HCT116 (cell line): ENCODE results near the gene PDCD2L. TPM values are rescaled to one million over a fixed set of nuclear protein-coding genes. Genes with fewer than 3 reads are reported as not detected.

Experiments used
- ATAC-seq: fragments of 200-7000 bp; cut with Tn5 transposase; 2 replicates; pipeline ENCODE4 v1.9.1; 2020; ENCODE audit warnings: mild to moderate bottlenecking, moderate library complexity
- BruUV-seq: library from RNA; stranded (reverse); fragments of 400-500 nt; replicated peaks from 2 replicates; lab custom pipeline; 2021; lab: Mats Ljungman, UMichigan
- CTCF ChIA-PET: fragments of 300-600 bp; sonication (Branson Sonifier 250); formaldehyde crosslinking; loops from one replicate; lab custom pipeline; 2021; ENCODE audit warnings: antibody characterized with exemption; lab: Charles Lee
- POLR2A ChIA-PET: fragments of 300-600, 350-600 bp; sonication (Branson Sonifier 250); formaldehyde crosslinking; loops from one replicate; lab custom pipeline; 2021; ENCODE audit warnings: antibody characterized with exemption; lab: Charles Lee
- RAD21 ChIA-PET, 2 experiments: fragments of 300-600 bp; sonication (Branson Sonifier 250); formaldehyde crosslinking; loops; one replicate each; lab custom pipeline; 2023; ENCODE audit warnings: low total read pairs in 2 of 2; ENCODE audit not compliant: uncharacterized antibody in 2 of 2, unreplicated experiment in 2 of 2, low non-redundant PET in 1 of 2; lab: Charles Lee
- DNase-seq: peaks from one replicate; pipeline ENCODE4 v3.0.0-alpha.2; 2010; ENCODE audit warnings: low read depth, low spot score
- H2AFZ ChIP-seq: fragments of 200-600 bp; shearing (Covaris generic), sonication (generic); 2 replicates; pipeline ENCODE4 v1.6.1; 2017; ENCODE audit warnings: low read depth, mixed run types, mixed read lengths, antibody characterized with exemption, low read length; ENCODE audit not compliant: poor library complexity, severe bottlenecking
- H3K27ac ChIP-seq: 2 replicates; pipeline ENCODE4 v1.5.1; 2012; ENCODE audit warnings: low read depth, low read length
- H3K27me3 ChIP-seq: fragments of 200-600 bp; sonication (generic); 2 replicates; pipeline ENCODE4 v1.6.1; 2016; ENCODE audit warnings: mixed run types, low read length, mixed read lengths; ENCODE audit not compliant: insufficient read depth
- H3K36me3 ChIP-seq, 2 experiments: fragments of 200-500 bp in 1 of 2; fragments of 200-600 bp in 1 of 2; sonication (Bioruptor generic) in 1 of 2; sonication (generic) in 1 of 2; 2 replicates each; pipeline versions ENCODE4 v1.5.1 to v1.6.1; 2014 to 2016; ENCODE audit warnings: low read length in 2 of 2, inconsistent platforms in 1 of 2, mixed read lengths in 1 of 2, mixed run types in 1 of 2; ENCODE audit not compliant: insufficient read depth in 2 of 2, control insufficient read depth in 1 of 2
- H3K4me1 ChIP-seq, 2 experiments: fragments of 200-600 bp in 1 of 2; sonication (generic) in 1 of 2; 2 replicates each; pipeline versions ENCODE4 v1.5.1 to v1.6.1; 2012 to 2017; ENCODE audit warnings: low read length in 2 of 2, inconsistent platforms in 1 of 2, mild to moderate bottlenecking in 1 of 2, mixed read lengths in 1 of 2, mixed run types in 1 of 2, moderate library complexity in 1 of 2; ENCODE audit not compliant: insufficient read depth in 2 of 2, control insufficient read depth in 1 of 2
- H3K4me2 ChIP-seq: fragments of 200-600 bp; sonication (generic); 2 replicates; pipeline ENCODE4 v1.6.1; 2017; ENCODE audit warnings: mixed run types, low read length, mixed read lengths
- H3K4me3 ChIP-seq, 2 experiments: fragments of 200-600 bp in 1 of 2; sonication (generic) in 1 of 2; replicated peaks in 1 of 2; 2 replicates each; pipeline ENCODE4 v1.5.1; 2011 to 2016; ENCODE audit warnings: low read length in 2 of 2, control low read depth in 1 of 2, low read depth in 1 of 2, mild to moderate bottlenecking in 1 of 2, mixed read lengths in 1 of 2, mixed run types in 1 of 2
- H3K79me2 ChIP-seq: fragments of 200-600 bp; sonication (generic); 2 replicates; pipeline ENCODE4 v1.6.1; 2017; ENCODE audit warnings: mild to moderate bottlenecking, mixed run types, low read length, moderate library complexity, mixed read lengths; ENCODE audit not compliant: insufficient read depth
- H3K9ac ChIP-seq: fragments of 200-600 bp; sonication (generic); 2 replicates; pipeline ENCODE4 v1.6.1; 2016; ENCODE audit warnings: low read length, mixed read lengths
- H3K9me2 ChIP-seq: fragments of 200-600 bp; sonication (generic), shearing (Covaris generic); 2 replicates; pipeline ENCODE4 v1.6.1; 2017; ENCODE audit warnings: mixed run types, mild to moderate bottlenecking, moderate library complexity; ENCODE audit not compliant: insufficient read depth
- H3K9me3 ChIP-seq, 2 experiments: fragments of 200-500 bp in 1 of 2; fragments of 200-600 bp in 1 of 2; sonication (Bioruptor generic) in 1 of 2; sonication (generic) in 1 of 2; 2 replicates each; pipeline ENCODE4 v1.6.1; 2014 to 2017; ENCODE audit warnings: low read length in 2 of 2, mixed read lengths in 2 of 2, inconsistent platforms in 1 of 2, low read depth in 1 of 2, mild to moderate bottlenecking in 1 of 2, mixed run types in 1 of 2, moderate library complexity in 1 of 2; ENCODE audit not compliant: control insufficient read depth in 1 of 2, insufficient read depth in 1 of 2
- H4K20me1 ChIP-seq: fragments of 200-600 bp; sonication (generic), shearing (Covaris generic); 2 replicates; pipeline ENCODE4 v1.6.1; 2017; ENCODE audit warnings: mixed run types, mild to moderate bottlenecking, moderate library complexity; ENCODE audit not compliant: insufficient read depth
- ATF3 ChIP-seq: IDR thresholded peaks from 2 replicates; pipeline ENCODE4 v1.6.1; 2012
- ELF1 ChIP-seq: IDR thresholded peaks from 2 replicates; pipeline ENCODE4 v1.6.1; 2012; ENCODE audit warnings: low read depth, borderline replicate concordance
- EZH2 ChIP-seq: fragments of 200-600 bp; sonication (generic); IDR thresholded peaks from 2 replicates; pipeline ENCODE4 v1.6.1; 2017; ENCODE audit warnings: antibody characterized with exemption, mixed run types
- EZH2phosphoT487 ChIP-seq: fragments of 200-600 bp; IDR thresholded peaks from 2 replicates; pipeline ENCODE4 v1.6.1; 2018; ENCODE audit warnings: antibody characterized with exemption, borderline replicate concordance
- FOSL1 ChIP-seq: IDR thresholded peaks from 2 replicates; pipeline ENCODE4 v1.6.1; 2012; ENCODE audit warnings: low read depth
- MAX ChIP-seq: IDR thresholded peaks from 2 replicates; pipeline ENCODE4 v1.6.1; 2012
- POLR2AphosphoS5 ChIP-seq: IDR thresholded peaks from 2 replicates; pipeline ENCODE4 v1.6.1; 2011; ENCODE audit warnings: mild to moderate bottlenecking, low read depth, low read length, moderate library complexity
- SIN3A ChIP-seq: IDR thresholded peaks from 2 replicates; pipeline ENCODE4 v1.6.1; 2012; ENCODE audit warnings: low read depth
- TCF7L2 ChIP-seq: IDR thresholded peaks from 2 replicates; pipeline ENCODE4 v1.7.0; 2011; ENCODE audit warnings: borderline replicate concordance, inconsistent platforms; ENCODE audit not compliant: insufficient read depth, insufficient read length; ENCODE audit errors: extremely low read depth
- YY1 ChIP-seq: IDR thresholded peaks from 2 replicates; pipeline ENCODE4 v1.6.1; 2011; ENCODE audit warnings: low read length, low read depth, moderate library complexity, mild to moderate bottlenecking; ENCODE audit not compliant: insufficient replicate concordance; ENCODE audit errors: extremely low read depth
- ZBTB33 ChIP-seq: IDR thresholded peaks from 2 replicates; pipeline ENCODE4 v1.6.1; 2011; ENCODE audit warnings: mild to moderate bottlenecking, low read length, moderate library complexity; ENCODE audit not compliant: insufficient replicate concordance; ENCODE audit errors: extremely low read depth
- ZFX ChIP-seq: fragments of 450-650 bp; IDR thresholded peaks from 2 replicates; pipeline ENCODE4 v1.6.1; 2017
- ZNF274 ChIP-seq: fragments of 200-500 bp; sonication (Bioruptor generic); IDR thresholded peaks from 2 replicates; pipeline ENCODE4 v1.6.1; 2014; ENCODE audit warnings: mild to moderate bottlenecking, low read depth, low read length, inconsistent platforms
- intact Hi-C: fragments of 100-400 bp; cut with micrococcal nuclease; formaldehyde crosslinking; loops from 2 replicates; pipeline ENCODE4 v1.10.0; 2022
- total RNA-seq: library from RNA; stranded (reverse); gene quantifications from one replicate; pipeline ENCODE4 v1.2.1, GENCODE V29; 2021; ENCODE audit not compliant: unreplicated experiment

The PDCD2L gene
- total RNA-seq, 1 experiment from 2014 or later, result 30.0 TPM

- Histone ChIP-seq H3K9me3 (no peaks in the 10 kb centered on the region), H2AFZ (no peak overlapping the region), H3K36me3 (peaks cover 23 to 40% of the 10 kb centered on the region in 2 experiments), H4K20me1 (peaks cover 36% of the 10 kb centered on the region), H3K9me2 (no peaks in the 10 kb centered on the region), H3K27ac (peak overlapping the region; percentile 84), H3K4me3 (peak overlapping the region; percentile 86 to 94)
- intact Hi-C loops, result no loop called here
- POLR2A ChIA-PET, result interaction anchor here (0.6 to 1.4 kb wide), 2 partner anchors 8 to 70 kb away, joined by 3 to 7 read pairs; no protein-coding TSS in a partner anchor
- no peak for DNase-seq
- TF ChIP-seq ZFX, result peak; percentile 92
- TF ChIP-seq SIN3A, result no peak
- no peak for TF ChIP-seq MAX
- no peak for TF ChIP-seq EZH2phosphoT487
- TF ChIP-seq TCF7L2, result peak; percentile 30
- TF ChIP-seq, all 23 proteins: peak for 2
- H3K4me1 ChIP-seq, result peaks cover 15 to 23% of the 10 kb centered on the region in 2 experiments; a peak in 3 of 4 replicates
- RAD21 ChIA-PET, result no interaction called here
- ATAC-seq, result peak; percentile 68
- peak overlapping the region; percentile 95 for H3K9ac ChIP-seq
- H3K4me2 ChIP-seq, result peak overlapping the region; percentile 87
- BruUV-seq, result no TSS peak
- CTCF ChIA-PET, result no interaction called here
- peaks cover 78% of the 10 kb centered on the region for H3K79me2 ChIP-seq
- H3K27me3 ChIP-seq, result no peaks in the 10 kb centered on the region
Measured at GRCh38 chr19:34428549-34429285, 24.5 kb downstream of the PDCD2L start.

GRCh38 chr19:34429553-34429952 is 25.4 kb downstream of the PDCD2L start:
- BruUV-seq, result no TSS peak
- ATAC-seq, result no peak
- POLR2A ChIA-PET, result no interaction called here
- peaks cover 15 to 23% of the 10 kb centered on the region in 2 experiments; a peak in 3 of 4 replicates for H3K4me1 ChIP-seq
- H3K9me2 ChIP-seq, result no peaks in the 10 kb centered on the region
- H4K20me1 ChIP-seq, result peaks cover 45% of the 10 kb centered on the region
- no peak overlapping the region for H3K27ac ChIP-seq
- peak overlapping the region; percentile 87 for H3K4me2 ChIP-seq
- DNase-seq, result no peak
- H3K36me3 ChIP-seq, result peaks cover 29 to 48% of the 10 kb centered on the region in 2 experiments
- intact Hi-C loops, result no loop called here
- RAD21 ChIA-PET, result no interaction called here
- peaks cover 78% of the 10 kb centered on the region for H3K79me2 ChIP-seq
- peak overlapping the region; percentile 86 to 94 for H3K4me3 ChIP-seq
- H2AFZ ChIP-seq, result no peak overlapping the region
- H3K9ac ChIP-seq, result peak overlapping the region; percentile 95
- TF ChIP-seq POLR2AphosphoS5 (no peak), TCF7L2 (no peak), ELF1 (no peak), ZNF274 (no peak), ZFX (no peak), FOSL1 (no peak), YY1 (no peak), ZBTB33 (no peak), EZH2 (no peak), ATF3 (no peak), SIN3A (no peak)
- H3K9me3 ChIP-seq, result no peaks in the 10 kb centered on the region
- CTCF ChIA-PET, result no interaction called here
- no peaks in the 10 kb centered on the region for H3K27me3 ChIP-seq
